ENCODE results near the gene PVR.

PVR gene

GRCh38 chr19:44598880-44599279 lies 44.8 kb upstream of the PVR start:
- Histone ChIP-seq H3K4me2 (ENCODE audit: insufficient read depth, low read length) (no peak overlapping the region), H3K36me3 (ENCODE audit: insufficient read depth, low read length) (no peaks in the 10 kb centered on the region), H3K27ac (ENCODE audit: low read length) (no peak overlapping the region), H3K79me2 (ENCODE audit: insufficient read depth, low read length) (no peaks in the 10 kb centered on the region), H3K9me3 (ENCODE audit: insufficient read depth, low read length, severe bottlenecking) (no peaks in the 10 kb centered on the region), H3K4me3 (ENCODE audit: low read depth in 1 of 2, low read length in 2 of 2) (no peak overlapping the region), H3K9ac (ENCODE audit: low read depth, low read length) (no peak overlapping the region), H3K27me3 (ENCODE audit: insufficient read depth, low read length, poor library complexity) (no peaks in the 10 kb centered on the region), H2AFZ (ENCODE audit: low read depth, low read length) (no peak overlapping the region), H3K4me1 (ENCODE audit: insufficient read depth, low read length) (no peaks in the 10 kb centered on the region), H4K20me1 (ENCODE audit: insufficient read depth, low read length) (no peaks in the 10 kb centered on the region)
- ATAC-seq (ENCODE audit: insufficient read depth, low read depth) (no peak), DNase-seq (no peak)
- TF ChIP-seq CTCF (IDR thresholded peaks at IDR 0.05; ENCODE audit: borderline replicate concordance, extremely low read depth, low read length, poor library complexity, severe bottlenecking) (no peak), EZH2 (IDR thresholded peaks at IDR 0.05; ENCODE audit: borderline replicate concordance, low read depth, low read length, severe bottlenecking) (no peak)

- H3K4me2 ChIP-seq (ENCODE audit: insufficient read depth, low read length): no peak overlapping the region
- no peaks in the 10 kb centered on the region for H3K4me1 ChIP-seq (ENCODE audit: insufficient read depth, low read length)
- no peak overlapping the region for H2AFZ ChIP-seq (ENCODE audit: low read depth, low read length)
- no peaks in the 10 kb centered on the region for H3K79me2 ChIP-seq (ENCODE audit: insufficient read depth, low read length)
- H3K36me3 ChIP-seq (ENCODE audit: insufficient read depth, low read length): no peaks in the 10 kb centered on the region
- no peak overlapping the region for H3K9ac ChIP-seq (ENCODE audit: low read depth, low read length)
- ATAC-seq (ENCODE audit: insufficient read depth, low read depth) (no peak), DNase-seq (no peak)
- H3K4me3 ChIP-seq (ENCODE audit: low read depth in 1 of 2, low read length in 2 of 2): no peak overlapping the region
- H3K27me3 ChIP-seq (ENCODE audit: insufficient read depth, low read length, poor library complexity): no peaks in the 10 kb centered on the region
- H3K9me3 ChIP-seq (ENCODE audit: insufficient read depth, low read length, severe bottlenecking): no peaks in the 10 kb centered on the region
- H3K27ac ChIP-seq (ENCODE audit: low read length): no peak overlapping the region
- TF ChIP-seq EZH2 (IDR thresholded peaks at IDR 0.05; ENCODE audit: borderline replicate concordance, low read depth, low read length, severe bottlenecking): no peak
- TF ChIP-seq CTCF (IDR thresholded peaks at IDR 0.05; ENCODE audit: borderline replicate concordance, extremely low read depth, low read length, poor library complexity, severe bottlenecking): no peak
- no peaks in the 10 kb centered on the region for H4K20me1 ChIP-seq (ENCODE audit: insufficient read depth, low read length)
Observed at GRCh38 chr19:44600466-44600865, 43.2 kb upstream of the PVR start.

GRCh38 chr19:44602081-44602480 lies 41.6 kb upstream of the PVR start:
- Histone ChIP-seq H3K36me3 (ENCODE audit: insufficient read depth, low read length) (no peaks in the 10 kb centered on the region), H3K4me3 (ENCODE audit: low read depth in 1 of 2, low read length in 2 of 2) (no peak overlapping the region), H3K9ac (ENCODE audit: low read depth, low read length) (no peak overlapping the region), H3K27ac (ENCODE audit: low read length) (no peak overlapping the region), H3K79me2 (ENCODE audit: insufficient read depth, low read length) (no peaks in the 10 kb centered on the region), H3K4me2 (ENCODE audit: insufficient read depth, low read length) (no peak overlapping the region), H3K9me3 (ENCODE audit: insufficient read depth, low read length, severe bottlenecking) (no peaks in the 10 kb centered on the region), H2AFZ (ENCODE audit: low read depth, low read length) (no peak overlapping the region), H3K4me1 (ENCODE audit: insufficient read depth, low read length) (no peaks in the 10 kb centered on the region), H4K20me1 (ENCODE audit: insufficient read depth, low read length) (no peaks in the 10 kb centered on the region), H3K27me3 (ENCODE audit: insufficient read depth, low read length, poor library complexity) (no peaks in the 10 kb centered on the region)
- TF ChIP-seq EZH2 (IDR thresholded peaks at IDR 0.05; ENCODE audit: borderline replicate concordance, low read depth, low read length, severe bottlenecking): no peak
- no peak for TF ChIP-seq CTCF (IDR thresholded peaks at IDR 0.05; ENCODE audit: borderline replicate concordance, extremely low read depth, low read length, poor library complexity, severe bottlenecking)
- DNase-seq (no peak), ATAC-seq (ENCODE audit: insufficient read depth, low read depth) (no peak)

Data from DND-41 (cell line).